Dendritic cell treated with granulocyte-macrophage colony-stimulating factor and Interleukin-4, amounts not matched to agents 40 ng/mL and 50 ng/mL, for 4 days (primary cell): ENCODE data around the gene CLEC20A.

Source experiments
- H3K27ac Mint-ChIP-seq: one replicate; pipeline ENCODE4 v1.8.0; 2022; ENCODE audit warnings: mild to moderate bottlenecking, mixed read lengths
- H3K27me3 Mint-ChIP-seq: one replicate; pipeline ENCODE4 v1.8.0; 2022; ENCODE audit warnings: mild to moderate bottlenecking, mixed read lengths
- H3K36me3 Mint-ChIP-seq: one replicate; pipeline ENCODE4 v1.8.0; 2022; ENCODE audit warnings: low read depth, mixed read lengths
- H3K4me1 Mint-ChIP-seq: one replicate; pipeline ENCODE4 v1.8.0; 2022; ENCODE audit warnings: low read depth, mixed read lengths
- H3K4me3 Mint-ChIP-seq: one replicate; pipeline ENCODE4 v1.8.0; 2022; ENCODE audit warnings: mild to moderate bottlenecking, moderate library complexity, mixed read lengths
- H3K9me3 Mint-ChIP-seq: one replicate; pipeline ENCODE4 v1.8.0; 2022; ENCODE audit warnings: mixed read lengths
- intact Hi-C: fragments of 100-400 bp; cut with micrococcal nuclease; formaldehyde crosslinking; loops from one replicate; pipeline ENCODE4 v1.15.0; 2022

Gene CLEC20A

DNA sequence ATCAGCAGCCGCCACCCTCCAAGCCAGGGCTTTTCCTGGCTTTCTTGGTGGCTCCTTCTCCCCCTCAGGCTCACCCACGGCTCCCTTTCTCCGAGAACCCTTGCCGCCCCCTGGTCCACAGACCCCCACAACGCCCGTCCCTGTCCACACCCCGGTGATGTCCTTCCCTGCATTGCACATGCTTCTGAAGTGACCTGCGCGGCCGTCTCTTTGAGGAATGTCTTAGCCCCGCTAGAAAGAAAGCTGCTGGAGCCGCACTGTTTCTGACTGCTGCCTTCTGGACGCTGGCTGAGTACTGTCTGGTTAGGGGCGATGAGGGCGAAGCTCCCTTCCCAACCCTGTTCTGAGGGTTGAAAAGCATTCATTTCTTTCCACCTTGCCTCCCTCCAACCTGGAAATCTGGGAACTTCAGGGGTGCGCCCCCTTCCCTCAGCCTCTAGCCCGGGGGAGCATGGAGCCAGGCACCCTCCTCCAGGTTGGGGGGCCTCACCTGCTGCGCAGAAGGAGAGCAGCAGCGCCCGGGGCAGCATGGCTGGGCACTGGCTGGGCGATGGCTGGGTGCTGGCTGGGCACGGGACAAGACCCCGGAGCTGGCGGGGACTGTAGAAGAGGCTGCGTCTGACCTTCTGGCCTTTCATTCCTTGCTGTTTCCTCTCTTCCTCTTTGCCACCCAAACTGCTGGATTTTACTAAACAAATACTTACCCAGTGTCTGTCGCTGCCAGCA lies at the start of gene CLEC20A:
TSS of gene CLEC20A (minus strand) at position 555 of the 726 bp plus-strand sequence. CDS start at position 530, 25 bp downstream.
- intact Hi-C loops, result no loop called here
- Mint-ChIP-seq H3K36me3 (no peaks in the 10 kb centered on the region), H3K27ac (no peak within 1 kb of the TSS), H3K4me1 (peaks cover 5% of the 10 kb centered on the region), H3K4me3 (no peak within 1 kb of the TSS), H3K27me3 (no peaks in the 10 kb centered on the region), H3K9me3 (no peaks in the 10 kb centered on the region)

DNA sequence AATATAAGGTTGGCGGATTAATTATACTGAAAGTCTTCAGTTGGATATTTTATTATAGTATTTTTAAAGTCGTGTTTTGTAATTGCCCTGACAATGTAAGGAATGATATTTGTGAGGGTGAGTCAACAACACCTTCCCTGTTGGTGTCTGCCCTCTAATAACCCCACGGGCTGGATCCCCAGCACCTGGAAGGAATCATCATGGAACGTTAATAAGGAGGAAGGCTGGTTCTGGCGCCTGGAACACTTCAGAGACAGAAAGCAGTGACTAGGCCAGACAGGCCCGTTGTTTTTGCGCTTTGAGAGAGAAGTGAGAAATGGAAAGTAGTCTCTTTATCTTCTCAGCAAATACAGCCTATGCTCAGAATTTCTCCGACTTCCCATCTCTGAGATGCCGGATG lies 47.8 kb upstream of the CLEC20A start:
- intact Hi-C loops, result loop anchor here (5.0 to 10.0 kb wide), 2 partner anchors 180 to 538 kb away; partner anchors contain the start of genes RALGPS2 and TOR3A
- Mint-ChIP-seq H3K4me3 (no peak overlapping the region), H3K36me3 (peaks cover 16% of the 10 kb centered on the region), H3K27me3 (peaks cover 2% of the 10 kb centered on the region), H3K9me3 (no peaks in the 10 kb centered on the region), H3K4me1 (peaks cover 13% of the 10 kb centered on the region), H3K27ac (no peak overlapping the region)

GRCh38 chr1:178543290-178543607 lies 46.5 kb upstream of the CLEC20A start:
- Mint-ChIP-seq H3K4me1 (peaks cover 13% of the 10 kb centered on the region), H3K27ac (peak overlapping the region; percentile 91)

DNA sequence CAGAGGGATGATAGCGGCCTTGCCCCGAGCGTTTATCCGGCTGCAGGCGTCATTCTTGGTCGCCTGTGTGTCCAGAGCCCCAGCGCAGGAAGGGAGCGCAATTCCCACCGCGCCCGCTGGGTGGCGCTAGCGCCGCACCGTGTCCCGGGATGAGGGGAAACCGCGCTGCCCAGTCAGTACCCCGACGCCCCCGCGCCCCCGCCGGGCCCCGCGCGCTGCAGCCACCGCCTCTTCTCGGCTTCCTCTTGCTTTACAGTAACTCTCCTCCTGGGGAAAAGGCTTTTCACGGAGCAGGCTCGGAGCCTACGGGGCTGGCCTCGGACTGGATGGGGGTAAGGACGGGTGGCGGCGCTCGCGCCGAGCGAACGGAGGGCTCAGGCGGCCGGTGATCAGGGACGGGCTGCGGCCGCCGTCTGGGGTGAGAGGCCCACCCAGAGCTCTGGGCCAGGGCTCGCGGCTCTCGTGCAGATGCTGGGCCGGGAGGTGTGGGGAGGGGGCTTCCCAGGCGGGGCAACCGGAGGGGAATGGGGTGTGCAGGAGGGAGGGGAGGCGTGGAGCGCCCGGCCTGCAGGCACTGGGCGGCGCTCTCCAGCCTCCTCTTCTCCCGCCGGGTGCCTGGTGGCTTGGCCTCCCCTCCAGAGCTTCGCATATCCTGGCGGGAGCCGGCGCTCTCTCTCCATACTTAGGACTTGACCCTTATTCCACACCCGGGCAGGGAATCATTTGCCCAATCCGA lies 46.0 kb upstream of the CLEC20A start:
- intact Hi-C loops, result loop anchor here (1.0 to 10.0 kb wide), 3 partner anchors 182 to 540 kb away; partner anchors contain the start of genes RALGPS2 and TOR3A
- peaks cover 2% of the 10 kb centered on the region for H3K27me3 Mint-ChIP-seq
- H3K27ac Mint-ChIP-seq, result peak overlapping the region; percentile 91
- H3K4me3 Mint-ChIP-seq, result peak overlapping the region; percentile 93
- H3K9me3 Mint-ChIP-seq, result no peaks in the 10 kb centered on the region
- H3K4me1 Mint-ChIP-seq, result peaks cover 13% of the 10 kb centered on the region
- H3K36me3 Mint-ChIP-seq, result peaks cover 16% of the 10 kb centered on the region

More at GRCh38 chr1:178543290-178543607, 46.5 kb upstream of the CLEC20A start:
- intact Hi-C loops, result loop anchor here (5.0 to 10.0 kb wide), 2 partner anchors 182 to 539 kb away; partner anchors contain the start of genes RALGPS2 and TOR3A
- peaks cover 16% of the 10 kb centered on the region for H3K36me3 Mint-ChIP-seq
- peak overlapping the region; percentile 93 for H3K4me3 Mint-ChIP-seq
- no peaks in the 10 kb centered on the region for H3K9me3 Mint-ChIP-seq
- peaks cover 2% of the 10 kb centered on the region for H3K27me3 Mint-ChIP-seq

- intact Hi-C loops, result loop anchor here (1.0 to 10.0 kb wide), 3 partner anchors 183 to 540 kb away; partner anchors contain the start of genes RALGPS2 and TOR3A
- Mint-ChIP-seq H3K9me3 (no peaks in the 10 kb centered on the region), H3K27me3 (peaks cover 2% of the 10 kb centered on the region), H3K4me1 (peaks cover 13% of the 10 kb centered on the region), H3K27ac (peak overlapping the region; percentile 91), H3K4me3 (peak overlapping the region; percentile 93), H3K36me3 (peaks cover 16% of the 10 kb centered on the region)
Measured at GRCh38 chr1:178541829-178542553, 45.2 kb upstream of the CLEC20A start.

DNA sequence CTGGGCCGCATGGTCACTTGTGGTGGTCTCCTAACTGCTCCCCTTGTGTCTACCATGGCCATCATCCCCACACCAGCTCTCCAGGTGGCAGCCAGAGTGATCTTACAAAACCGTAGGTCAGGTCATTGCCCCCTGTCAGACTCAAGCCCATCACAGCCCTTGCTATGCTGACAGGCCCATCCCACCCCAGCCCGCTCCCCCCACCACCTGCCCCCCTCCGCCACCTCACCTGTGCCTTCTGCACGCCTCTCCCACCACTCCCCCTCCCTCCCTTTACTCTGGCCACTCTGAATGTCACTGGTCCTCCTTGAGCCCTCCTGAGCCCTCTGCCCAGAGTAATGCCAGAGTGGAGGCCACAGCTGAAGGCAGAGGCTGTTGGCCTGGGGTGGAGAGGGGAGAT lies 44.6 kb upstream of the CLEC20A start:
- Mint-ChIP-seq H3K27ac (peak overlapping the region; percentile 91), H3K36me3 (peaks cover 16% of the 10 kb centered on the region), H3K27me3 (peaks cover 2% of the 10 kb centered on the region), H3K4me3 (peak overlapping the region; percentile 93), H3K4me1 (peaks cover 13% of the 10 kb centered on the region), H3K9me3 (no peaks in the 10 kb centered on the region)
- intact Hi-C loops, result loop anchor here (5.0 to 10.0 kb wide), 2 partner anchors 183 to 541 kb away; partner anchors contain the start of genes RALGPS2 and TOR3A

DNA sequence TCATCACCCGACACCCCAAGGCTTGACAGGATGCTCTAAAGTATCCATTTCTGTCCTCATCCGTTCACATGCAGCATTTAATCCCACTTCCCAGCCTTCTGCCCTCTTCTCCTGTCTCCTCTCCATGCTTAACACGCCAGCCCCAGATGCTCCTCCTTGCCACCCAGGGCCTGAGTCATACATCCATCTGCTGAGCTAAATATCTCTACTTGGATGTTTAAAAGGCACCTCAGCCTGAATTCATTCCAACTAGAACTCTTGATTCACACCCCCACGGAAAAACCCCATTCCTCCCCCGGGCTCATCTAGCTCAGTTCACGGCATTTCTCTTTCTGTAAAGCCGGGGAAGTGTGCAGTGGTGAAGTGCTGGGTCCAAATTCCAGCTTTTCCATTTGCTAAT lies 43.9 kb upstream of the CLEC20A start:
- peaks cover 2% of the 10 kb centered on the region for H3K27me3 Mint-ChIP-seq
- no peak overlapping the region for H3K27ac Mint-ChIP-seq
- H3K9me3 Mint-ChIP-seq, result no peaks in the 10 kb centered on the region
- peaks cover 11% of the 10 kb centered on the region for H3K36me3 Mint-ChIP-seq
- peaks cover 13% of the 10 kb centered on the region for H3K4me1 Mint-ChIP-seq
- intact Hi-C loops, result loop anchor here (5.0 to 10.0 kb wide), 2 partner anchors 184 to 542 kb away; partner anchors contain the start of genes RALGPS2 and TOR3A
- H3K4me3 Mint-ChIP-seq, result no peak overlapping the region

DNA sequence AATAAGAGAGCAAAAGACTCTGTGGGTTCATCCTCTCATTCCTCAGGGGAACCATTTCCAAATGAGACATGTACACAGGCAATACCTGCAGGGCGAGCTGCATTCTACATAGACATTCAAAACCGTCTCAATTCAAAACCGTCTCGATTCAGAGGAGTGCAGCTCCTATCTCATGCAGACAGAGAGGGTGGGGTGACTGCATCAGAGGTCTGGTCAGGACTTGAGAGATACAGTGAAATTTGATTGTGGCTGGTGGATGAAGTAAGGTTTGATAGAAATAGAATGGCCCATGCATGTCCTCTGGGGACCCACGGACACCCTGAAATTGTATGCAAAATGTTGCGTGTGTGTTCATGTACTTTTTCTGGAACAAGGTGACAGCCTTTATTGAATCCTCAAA lies 43.4 kb upstream of the CLEC20A start:
- H3K4me3 Mint-ChIP-seq, result no peak overlapping the region
- peaks cover 13% of the 10 kb centered on the region for H3K4me1 Mint-ChIP-seq
- no peak overlapping the region for H3K27ac Mint-ChIP-seq

DNA sequence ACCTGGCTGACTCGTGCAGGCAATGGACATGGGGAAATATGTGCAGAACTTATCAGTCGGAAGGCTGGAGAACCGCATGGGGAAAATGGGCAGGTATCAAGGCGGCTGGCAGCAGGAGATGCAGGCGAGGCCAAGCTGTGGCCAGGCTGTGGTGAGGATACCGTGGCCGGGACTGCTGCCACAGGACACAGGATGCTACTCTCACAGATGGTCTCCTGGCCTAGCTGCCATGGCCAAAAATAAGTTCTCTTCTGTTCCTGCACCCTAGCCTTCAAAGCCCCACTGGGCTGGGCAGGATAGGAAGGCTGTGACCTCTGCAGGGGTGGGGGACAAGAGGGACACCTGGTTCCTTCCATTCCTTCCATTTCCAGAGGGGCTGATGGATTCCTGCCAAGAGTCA lies 42.5 kb upstream of the CLEC20A start:
- Mint-ChIP-seq H3K4me3 (no peak overlapping the region), H3K27ac (no peak overlapping the region), H3K27me3 (peaks cover 2% of the 10 kb centered on the region), H3K4me1 (peaks cover 13% of the 10 kb centered on the region), H3K36me3 (peaks cover 9% of the 10 kb centered on the region), H3K9me3 (no peaks in the 10 kb centered on the region)
- intact Hi-C loops, result no loop called here

More for the DNA sequence above, 43.4 kb upstream of the CLEC20A start:
- Mint-ChIP-seq H3K9me3 (no peaks in the 10 kb centered on the region), H3K36me3 (peaks cover 9% of the 10 kb centered on the region), H3K27me3 (peaks cover 2% of the 10 kb centered on the region)
- intact Hi-C loops, result loop anchor here (5.0 to 10.0 kb wide), 2 partner anchors 185 to 542 kb away; partner anchors contain the start of genes RALGPS2 and TOR3A

DNA sequence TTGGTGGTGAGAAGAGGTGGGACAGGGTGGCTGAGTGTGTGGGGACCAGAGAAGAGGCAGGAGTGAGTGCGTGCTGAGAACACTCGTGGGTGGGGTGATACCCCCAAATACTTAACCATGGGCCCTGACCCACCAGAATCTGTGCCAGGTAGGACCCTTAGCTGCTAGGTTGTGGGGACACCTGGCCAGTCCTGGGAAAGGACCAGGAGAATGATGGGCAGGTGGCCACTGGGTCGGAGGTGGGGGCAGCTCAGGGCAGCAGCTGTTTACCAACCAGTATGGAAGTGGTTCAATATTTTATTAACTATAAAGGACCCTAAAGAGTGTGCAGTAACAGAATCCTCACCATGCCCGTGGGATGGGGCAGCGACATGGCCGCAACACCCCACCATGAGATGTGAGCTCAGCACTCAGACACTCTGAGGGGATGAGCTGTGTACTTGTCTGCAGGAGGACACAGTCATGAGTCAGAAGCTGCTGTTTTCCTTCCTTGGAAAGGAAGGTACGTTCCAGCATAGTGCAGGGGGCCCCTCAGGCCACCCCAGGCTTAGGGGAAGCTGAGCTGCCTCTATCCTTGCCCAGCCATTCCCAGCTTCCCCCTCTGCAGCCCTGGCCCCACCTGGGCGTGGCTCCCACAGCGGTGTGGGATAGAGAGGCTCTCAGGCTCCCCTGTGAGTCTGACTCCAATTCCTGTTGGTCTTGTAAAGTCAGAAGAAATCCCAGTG lies 41.6 kb upstream of the CLEC20A start:
- H3K4me1 Mint-ChIP-seq, result peaks cover 11% of the 10 kb centered on the region
- H3K36me3 Mint-ChIP-seq, result peaks cover 9% of the 10 kb centered on the region
- H3K9me3 Mint-ChIP-seq, result no peaks in the 10 kb centered on the region
- no peak overlapping the region for H3K4me3 Mint-ChIP-seq
- no peak overlapping the region for H3K27ac Mint-ChIP-seq
- H3K27me3 Mint-ChIP-seq, result peaks cover 1% of the 10 kb centered on the region
- intact Hi-C loops, result no loop called here

GRCh38 chr1:178537382-178538090 lies 40.8 kb upstream of the CLEC20A start:
- Mint-ChIP-seq H3K4me1 (peaks cover 8% of the 10 kb centered on the region), H3K27me3 (no peaks in the 10 kb centered on the region), H3K27ac (no peak overlapping the region)

GRCh38 chr1:178536844-178537371 lies 40.1 kb upstream of the CLEC20A start:
- Mint-ChIP-seq H3K4me3 (no peak overlapping the region), H3K27me3 (no peaks in the 10 kb centered on the region), H3K9me3 (no peaks in the 10 kb centered on the region), H3K36me3 (no peaks in the 10 kb centered on the region), H3K4me1 (peaks cover 7% of the 10 kb centered on the region), H3K27ac (no peak overlapping the region)
- intact Hi-C loops, result no loop called here

More at GRCh38 chr1:178537382-178538090, 40.8 kb upstream of the CLEC20A start:
- no peak overlapping the region for H3K4me3 Mint-ChIP-seq
- H3K36me3 Mint-ChIP-seq, result peaks cover 5% of the 10 kb centered on the region
- intact Hi-C loops, result no loop called here
- H3K9me3 Mint-ChIP-seq, result no peaks in the 10 kb centered on the region
